AG10803 (cell line): Measurements from ENCODE around the gene OTOGL.
A peak's percentile ranks its signal among the peaks of the same experiment; 100 is the strongest.

Source experiments
- DNase-seq: peaks from one replicate; pipeline ENCODE4 v3.0.0; 2010; ENCODE audit warnings: low read depth
- H3K4me3 ChIP-seq: 2 replicates; pipeline ENCODE4 v1.5.1; 2011; ENCODE audit warnings: mild to moderate bottlenecking, low read length, control low read depth
- TF ChIP-seq, protein P1 (sequence below): conservative IDR thresholded peaks from 2 replicates; pipeline ENCODE4 v1.5.1; 2011; ENCODE audit warnings: mild to moderate bottlenecking, low read length, control low read depth, inconsistent platforms

The OTOGL gene

DNA sequence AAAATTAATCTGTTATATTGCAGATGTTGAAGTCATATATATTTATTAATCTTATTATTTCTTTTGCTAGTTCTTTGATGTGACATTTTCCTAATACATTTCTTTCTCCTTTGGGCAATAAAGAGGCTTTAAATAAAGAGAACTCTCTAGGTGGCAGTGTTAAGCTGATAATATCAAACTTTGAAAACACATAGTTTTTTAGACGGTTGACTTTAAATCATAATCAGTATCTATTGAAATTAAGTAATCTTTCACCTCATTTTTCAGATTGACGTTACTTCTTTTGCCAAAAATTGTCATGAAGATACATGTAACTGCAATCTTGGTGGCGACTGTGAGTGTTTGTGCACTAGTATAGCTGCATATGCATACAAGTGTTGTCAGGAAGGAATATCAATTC, 213.9 kb downstream of the OTOGL start:
- DNase-seq: no peak
- H3K4me3 ChIP-seq: no peak overlapping the region
- TF ChIP-seq, protein P1, sequence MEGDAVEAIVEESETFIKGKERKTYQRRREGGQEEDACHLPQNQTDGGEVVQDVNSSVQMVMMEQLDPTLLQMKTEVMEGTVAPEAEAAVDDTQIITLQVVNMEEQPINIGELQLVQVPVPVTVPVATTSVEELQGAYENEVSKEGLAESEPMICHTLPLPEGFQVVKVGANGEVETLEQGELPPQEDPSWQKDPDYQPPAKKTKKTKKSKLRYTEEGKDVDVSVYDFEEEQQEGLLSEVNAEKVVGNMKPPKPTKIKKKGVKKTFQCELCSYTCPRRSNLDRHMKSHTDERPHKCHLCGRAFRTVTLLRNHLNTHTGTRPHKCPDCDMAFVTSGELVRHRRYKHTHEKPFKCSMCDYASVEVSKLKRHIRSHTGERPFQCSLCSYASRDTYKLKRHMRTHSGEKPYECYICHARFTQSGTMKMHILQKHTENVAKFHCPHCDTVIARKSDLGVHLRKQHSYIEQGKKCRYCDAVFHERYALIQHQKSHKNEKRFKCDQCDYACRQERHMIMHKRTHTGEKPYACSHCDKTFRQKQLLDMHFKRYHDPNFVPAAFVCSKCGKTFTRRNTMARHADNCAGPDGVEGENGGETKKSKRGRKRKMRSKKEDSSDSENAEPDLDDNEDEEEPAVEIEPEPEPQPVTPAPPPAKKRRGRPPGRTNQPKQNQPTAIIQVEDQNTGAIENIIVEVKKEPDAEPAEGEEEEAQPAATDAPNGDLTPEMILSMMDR: peak; percentile 16; the same call in 1 of the 2 replicates

GRCh38 chr12:80314741-80315140, 215.4 kb downstream of the OTOGL start:
- no peak overlapping the region for H3K4me3 ChIP-seq
- TF ChIP-seq, protein P1: no peak
- peak; percentile 53 for DNase-seq

DNA sequence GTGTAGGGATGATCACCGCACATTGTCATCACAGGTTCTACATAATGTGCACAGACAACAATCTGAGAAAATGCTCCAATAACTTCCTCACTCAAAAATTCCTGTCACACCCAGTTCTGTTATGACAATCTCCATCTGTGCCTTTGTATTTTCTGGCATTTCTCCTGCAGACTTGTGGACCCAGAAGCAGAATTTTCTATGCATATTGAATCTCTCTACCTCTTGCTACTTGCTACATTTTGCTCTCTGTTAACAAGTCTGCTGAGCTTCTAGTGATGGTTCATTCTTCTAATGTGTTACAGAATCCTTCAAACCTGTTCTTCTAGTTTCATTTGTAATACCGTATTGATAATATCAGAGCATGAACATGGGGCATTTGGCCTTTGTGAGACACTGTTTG, 216.9 kb downstream of the OTOGL start:
- TF ChIP-seq, protein P1: no peak
- DNase-seq: no peak
- H3K4me3 ChIP-seq: no peak overlapping the region

DNA sequence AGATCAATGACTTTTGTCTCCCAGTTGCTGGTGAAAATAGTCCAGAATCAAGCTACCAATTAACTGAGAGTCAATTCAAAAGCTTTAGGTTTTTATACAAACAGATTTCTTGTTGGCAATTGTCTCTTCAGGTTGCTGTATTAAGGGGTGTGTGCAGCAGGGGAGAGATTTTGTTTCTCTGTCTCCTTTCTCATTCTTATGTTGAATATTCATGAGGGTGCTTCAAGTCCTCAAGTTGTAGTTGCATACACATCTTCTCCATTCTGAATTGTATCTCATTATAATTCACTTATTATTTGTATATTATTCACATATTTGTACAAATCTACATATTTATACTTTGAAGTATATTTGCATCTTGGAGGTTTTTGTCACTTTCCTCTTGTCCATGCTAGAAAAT, 218.0 kb downstream of the OTOGL start:
- no peak for DNase-seq
- TF ChIP-seq, protein P1: no peak
- H3K4me3 ChIP-seq: no peak overlapping the region

DNA sequence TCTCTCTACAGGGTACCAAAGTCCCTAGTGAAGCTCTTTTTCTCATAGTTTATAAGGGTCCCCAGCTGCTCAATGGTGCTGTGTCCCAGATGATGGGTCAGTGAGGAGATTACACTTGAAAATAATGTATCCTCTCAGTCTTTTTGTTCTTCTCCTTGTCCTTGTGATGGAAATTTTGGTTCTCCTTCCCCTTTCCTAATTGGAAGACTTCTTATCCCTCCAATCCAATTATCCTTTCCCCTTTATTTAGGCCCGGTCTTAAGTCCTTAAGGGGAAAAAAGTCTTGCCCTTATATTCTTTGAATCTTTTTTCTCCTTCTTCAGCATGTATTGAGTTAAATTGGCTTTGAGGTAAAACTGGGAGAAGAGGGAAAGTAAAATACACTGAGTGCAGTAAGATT, 218.6 kb downstream of the OTOGL start:
- TF ChIP-seq, protein P1: no peak
- DNase-seq: no peak
- H3K4me3 ChIP-seq: no peak overlapping the region

GRCh38 chr12:80320121-80320678, 220.9 kb downstream of the OTOGL start:
- TF ChIP-seq, protein P1: no peak

GRCh38 chr12:80321653-80322052, 222.3 kb downstream of the OTOGL start:
- DNase-seq: peak; percentile 69
- TF ChIP-seq, protein P1: no peak
- no peak overlapping the region for H3K4me3 ChIP-seq

More at GRCh38 chr12:80320121-80320678, 220.9 kb downstream of the OTOGL start:
- no peak overlapping the region for H3K4me3 ChIP-seq
- no peak for DNase-seq
